ENCODE data around the gene LHFPL3.

LHFPL3 gene

GRCh38 chr7:104294291-104294690 is 34.1 kb upstream of the LHFPL3 start:
- Histone ChIP-seq H3K79me2 (ENCODE audit: insufficient read depth, low read length) (no peaks in the 10 kb centered on the region), H3K4me1 (ENCODE audit: insufficient read depth, low read length) (no peaks in the 10 kb centered on the region), H4K20me1 (ENCODE audit: insufficient read depth, low read length) (no peaks in the 10 kb centered on the region), H3K4me3 (ENCODE audit: low read depth in 1 of 2, low read length in 2 of 2) (no peak overlapping the region), H3K27me3 (ENCODE audit: insufficient read depth, low read length, poor library complexity) (peaks cover 11% of the 10 kb centered on the region), H3K9me3 (ENCODE audit: insufficient read depth, low read length, severe bottlenecking) (no peaks in the 10 kb centered on the region), H3K36me3 (ENCODE audit: insufficient read depth, low read length) (no peaks in the 10 kb centered on the region), H3K9ac (ENCODE audit: low read depth, low read length) (no peak overlapping the region), H2AFZ (ENCODE audit: low read depth, low read length) (no peak overlapping the region), H3K4me2 (ENCODE audit: insufficient read depth, low read length) (no peak overlapping the region), H3K27ac (ENCODE audit: low read length) (no peak overlapping the region)
- TF ChIP-seq EZH2 (IDR thresholded peaks at IDR 0.05; ENCODE audit: borderline replicate concordance, low read depth, low read length, severe bottlenecking) (no peak), CTCF (IDR thresholded peaks at IDR 0.05; ENCODE audit: borderline replicate concordance, extremely low read depth, low read length, poor library complexity, severe bottlenecking) (no peak)
- no peak for DNase-seq
- no peak for ATAC-seq (ENCODE audit: insufficient read depth, low read depth)

- no peak overlapping the region for H3K9ac ChIP-seq (ENCODE audit: low read depth, low read length)
- DNase-seq (no peak), ATAC-seq (ENCODE audit: insufficient read depth, low read depth) (no peak)
- H3K36me3 ChIP-seq (ENCODE audit: insufficient read depth, low read length) = no peaks in the 10 kb centered on the region
- no peaks in the 10 kb centered on the region for H3K4me1 ChIP-seq (ENCODE audit: insufficient read depth, low read length)
- no peak overlapping the region for H3K4me2 ChIP-seq (ENCODE audit: insufficient read depth, low read length)
- TF ChIP-seq CTCF (IDR thresholded peaks at IDR 0.05; ENCODE audit: borderline replicate concordance, extremely low read depth, low read length, poor library complexity, severe bottlenecking) (no peak), EZH2 (IDR thresholded peaks at IDR 0.05; ENCODE audit: borderline replicate concordance, low read depth, low read length, severe bottlenecking) (no peak)
- H3K4me3 ChIP-seq (ENCODE audit: low read depth in 1 of 2, low read length in 2 of 2) = no peak overlapping the region
- H3K27ac ChIP-seq (ENCODE audit: low read length) = no peak overlapping the region
- H2AFZ ChIP-seq (ENCODE audit: low read depth, low read length) = no peak overlapping the region
- no peaks in the 10 kb centered on the region for H3K79me2 ChIP-seq (ENCODE audit: insufficient read depth, low read length)
- peaks cover 11% of the 10 kb centered on the region for H3K27me3 ChIP-seq (ENCODE audit: insufficient read depth, low read length, poor library complexity)
- H3K9me3 ChIP-seq (ENCODE audit: insufficient read depth, low read length, severe bottlenecking) = no peaks in the 10 kb centered on the region
- no peaks in the 10 kb centered on the region for H4K20me1 ChIP-seq (ENCODE audit: insufficient read depth, low read length)
These were observed 32.1 kb upstream of the LHFPL3 start for GRCh38 chr7:104296266-104296665.

- H3K9ac ChIP-seq (ENCODE audit: low read depth, low read length) = no peak overlapping the region
- TF ChIP-seq EZH2 (IDR thresholded peaks at IDR 0.05; ENCODE audit: borderline replicate concordance, low read depth, low read length, severe bottlenecking) = no peak
- TF ChIP-seq CTCF (IDR thresholded peaks at IDR 0.05; ENCODE audit: borderline replicate concordance, extremely low read depth, low read length, poor library complexity, severe bottlenecking) = no peak
- peaks cover 10% of the 10 kb centered on the region for H3K27me3 ChIP-seq (ENCODE audit: insufficient read depth, low read length, poor library complexity)
- no peaks in the 10 kb centered on the region for H3K36me3 ChIP-seq (ENCODE audit: insufficient read depth, low read length)
- no peaks in the 10 kb centered on the region for H4K20me1 ChIP-seq (ENCODE audit: insufficient read depth, low read length)
- no peak overlapping the region for H3K27ac ChIP-seq (ENCODE audit: low read length)
- ATAC-seq (ENCODE audit: insufficient read depth, low read depth) (no peak), DNase-seq (no peak)
- H3K4me3 ChIP-seq (ENCODE audit: low read depth in 1 of 2, low read length in 2 of 2) = no peak overlapping the region
- H2AFZ ChIP-seq (ENCODE audit: low read depth, low read length) = no peak overlapping the region
- H3K79me2 ChIP-seq (ENCODE audit: insufficient read depth, low read length) = no peaks in the 10 kb centered on the region
- H3K9me3 ChIP-seq (ENCODE audit: insufficient read depth, low read length, severe bottlenecking) = no peaks in the 10 kb centered on the region
- H3K4me2 ChIP-seq (ENCODE audit: insufficient read depth, low read length) = no peak overlapping the region
- H3K4me1 ChIP-seq (ENCODE audit: insufficient read depth, low read length) = no peaks in the 10 kb centered on the region
These were observed 31.5 kb upstream of the LHFPL3 start for GRCh38 chr7:104296900-104297299.

- Histone ChIP-seq H3K4me2 (ENCODE audit: insufficient read depth, low read length) (no peak overlapping the region), H3K27me3 (ENCODE audit: insufficient read depth, low read length, poor library complexity) (peaks cover 3% of the 10 kb centered on the region), H3K27ac (ENCODE audit: low read length) (no peak overlapping the region), H3K4me3 (ENCODE audit: low read depth in 1 of 2, low read length in 2 of 2) (no peak overlapping the region), H3K9me3 (ENCODE audit: insufficient read depth, low read length, severe bottlenecking) (no peaks in the 10 kb centered on the region), H3K79me2 (ENCODE audit: insufficient read depth, low read length) (no peaks in the 10 kb centered on the region), H3K36me3 (ENCODE audit: insufficient read depth, low read length) (no peaks in the 10 kb centered on the region), H3K9ac (ENCODE audit: low read depth, low read length) (no peak overlapping the region), H3K4me1 (ENCODE audit: insufficient read depth, low read length) (no peaks in the 10 kb centered on the region), H2AFZ (ENCODE audit: low read depth, low read length) (no peak overlapping the region), H4K20me1 (ENCODE audit: insufficient read depth, low read length) (no peaks in the 10 kb centered on the region)
- TF ChIP-seq CTCF (IDR thresholded peaks at IDR 0.05; ENCODE audit: borderline replicate concordance, extremely low read depth, low read length, poor library complexity, severe bottlenecking) (no peak), EZH2 (IDR thresholded peaks at IDR 0.05; ENCODE audit: borderline replicate concordance, low read depth, low read length, severe bottlenecking) (no peak)
- DNase-seq (no peak), ATAC-seq (ENCODE audit: insufficient read depth, low read depth) (no peak)
These were observed 29.1 kb upstream of the LHFPL3 start for GRCh38 chr7:104299323-104299722.
